Tibial artery (tissue), 4 donors: ENCODE measurements around the gene CHST1.

Source experiments
- DNase-seq, 2 donors: peaks; one replicate each; pipeline ENCODE4 v3.0.0-alpha.2; 2019
- H3K27ac ChIP-seq, 2 donors: fragments of 200-600 bp; sonication (generic) in 1 of 2; 1 replicate in 1 of 2; 2 replicates in 1 of 2; pipeline ENCODE4 v1.5.1; 2018 to 2019; ENCODE audit warnings: mild to moderate bottlenecking in 1 of 2
- H3K27me3 ChIP-seq, 2 donors: fragments of 200-600 bp; sonication (generic) in 1 of 2; one replicate each; pipeline versions ENCODE4 v1.5.1 to v1.6.0; 2016 to 2019
- H3K36me3 ChIP-seq, 3 donors: fragments of 200-600 bp; sonication (generic) in 2 of 3; one replicate each; pipeline ENCODE4 v1.5.1; 2016 to 2019; ENCODE audit warnings: mild to moderate bottlenecking in 2 of 3
- H3K4me1 ChIP-seq, 4 donors: fragments of 200-600 bp; sonication (generic) in 2 of 4; 1 replicate in 3 of 4; 2 replicates in 1 of 4; pipeline ENCODE4 v1.5.1; 2016 to 2019
- H3K4me3 ChIP-seq, 2 donors: fragments of 200-600 bp; sonication (generic) in 1 of 2; 1 replicate in 1 of 2; 2 replicates in 1 of 2; pipeline ENCODE4 v1.5.1; 2018 to 2019; ENCODE audit warnings: mild to moderate bottlenecking in 2 of 2
- H3K9me3 ChIP-seq, 3 donors: fragments of 200-600 bp; sonication (generic) in 1 of 3; one replicate each; pipeline ENCODE4 v1.5.1; 2016 to 2019
- intact Hi-C: fragments of 100-400 bp; cut with DNase I; formaldehyde crosslinking; loops from one replicate; pipeline ENCODE4 v1.15.0; 2023; ENCODE audit warnings: low total_unique reads
- TF ChIP-seq, protein P1 (sequence below), 2 experiments: fragments of 200-600 bp in 1 of 2; fragments of 450-650 bp in 1 of 2; IDR thresholded peaks; one replicate each; pipeline ENCODE4 v1.5.1; 2017 to 2019; ENCODE audit warnings: antibody characterized with exemption in 2 of 2, mild to moderate bottlenecking in 1 of 2, moderate library complexity in 1 of 2

Gene CHST1

DNA sequence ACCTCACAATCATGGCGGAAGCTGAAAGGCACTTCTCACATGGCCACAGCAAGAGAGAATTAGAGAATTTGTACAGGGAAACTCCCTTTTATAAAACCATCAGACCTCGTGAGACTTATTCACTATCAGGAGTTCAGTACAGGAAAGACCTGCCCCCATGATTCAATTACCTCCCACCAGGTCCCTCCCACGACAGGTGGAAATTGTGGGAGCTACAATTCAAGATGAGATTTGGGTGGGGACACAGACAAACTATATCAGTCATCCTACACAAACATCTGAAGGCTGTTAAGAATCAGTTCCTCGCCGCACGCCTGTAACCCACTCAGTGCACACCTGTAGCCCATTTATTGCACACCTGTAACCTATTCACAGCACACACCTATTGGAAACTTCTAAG is 39.8 kb downstream of the CHST1 start:
- Histone ChIP-seq H3K27ac (no peak overlapping the region), H3K27me3 (peaks cover 0 to 16% of the 10 kb centered on the region in 2 donors), H3K36me3 (no peaks in the 10 kb centered on the region), H3K4me1 (no peaks in the 10 kb centered on the region), H3K4me3 (no peak overlapping the region), H3K9me3 (peaks cover 0 to 8% (median 0%) of the 10 kb centered on the region in 3 donors)
- TF ChIP-seq, protein P1, sequence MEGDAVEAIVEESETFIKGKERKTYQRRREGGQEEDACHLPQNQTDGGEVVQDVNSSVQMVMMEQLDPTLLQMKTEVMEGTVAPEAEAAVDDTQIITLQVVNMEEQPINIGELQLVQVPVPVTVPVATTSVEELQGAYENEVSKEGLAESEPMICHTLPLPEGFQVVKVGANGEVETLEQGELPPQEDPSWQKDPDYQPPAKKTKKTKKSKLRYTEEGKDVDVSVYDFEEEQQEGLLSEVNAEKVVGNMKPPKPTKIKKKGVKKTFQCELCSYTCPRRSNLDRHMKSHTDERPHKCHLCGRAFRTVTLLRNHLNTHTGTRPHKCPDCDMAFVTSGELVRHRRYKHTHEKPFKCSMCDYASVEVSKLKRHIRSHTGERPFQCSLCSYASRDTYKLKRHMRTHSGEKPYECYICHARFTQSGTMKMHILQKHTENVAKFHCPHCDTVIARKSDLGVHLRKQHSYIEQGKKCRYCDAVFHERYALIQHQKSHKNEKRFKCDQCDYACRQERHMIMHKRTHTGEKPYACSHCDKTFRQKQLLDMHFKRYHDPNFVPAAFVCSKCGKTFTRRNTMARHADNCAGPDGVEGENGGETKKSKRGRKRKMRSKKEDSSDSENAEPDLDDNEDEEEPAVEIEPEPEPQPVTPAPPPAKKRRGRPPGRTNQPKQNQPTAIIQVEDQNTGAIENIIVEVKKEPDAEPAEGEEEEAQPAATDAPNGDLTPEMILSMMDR (IDR thresholded peaks at IDR 0.05): no peak
- no peak for DNase-seq
- intact Hi-C loops: no loop called here

DNA sequence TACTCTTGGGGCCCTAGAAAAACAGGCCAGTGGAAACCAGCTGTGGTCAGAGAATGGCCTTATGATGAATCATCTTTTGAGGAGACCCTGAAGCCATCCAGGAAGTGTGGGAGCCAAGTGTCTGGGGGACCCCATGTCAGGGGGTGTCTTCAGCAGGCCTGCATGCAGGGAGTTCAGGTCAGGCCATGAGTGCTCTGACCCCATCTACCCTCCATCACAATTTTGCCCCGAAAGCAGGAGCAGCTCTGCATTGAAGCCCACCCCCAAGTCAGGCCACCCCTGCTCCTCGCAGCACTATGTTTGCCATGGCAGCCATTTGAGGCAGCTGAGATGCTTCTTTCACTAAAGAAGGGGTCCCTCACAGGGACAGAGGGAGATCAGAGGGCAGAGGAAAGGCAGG is 41.3 kb downstream of the CHST1 start:
- intact Hi-C loops: no loop called here

DNA sequence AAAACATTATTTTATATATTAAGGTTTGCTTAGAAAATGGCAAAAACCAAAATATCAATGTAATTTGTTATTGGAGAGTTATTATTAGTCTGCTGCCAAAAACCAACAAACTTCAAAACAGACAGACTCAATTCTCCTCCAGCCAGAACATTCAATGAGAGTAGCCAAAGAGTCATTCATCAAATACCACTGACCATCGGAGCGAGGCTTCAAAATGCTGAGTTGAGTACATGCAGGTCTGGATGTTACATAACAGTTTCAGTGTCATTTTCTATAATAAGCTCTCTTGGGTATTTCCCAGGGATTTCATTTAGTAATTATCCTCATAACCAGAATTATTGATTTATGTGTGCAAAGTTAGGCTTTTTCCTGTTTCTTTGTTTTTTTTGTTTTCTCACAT is 42.6 kb downstream of the CHST1 start:
- peaks cover 0 to 18% of the 10 kb centered on the region in 2 donors for H3K27me3 ChIP-seq
- TF ChIP-seq, protein P1 (IDR thresholded peaks at IDR 0.05): no peak
- DNase-seq: no peak
- H3K9me3 ChIP-seq: peaks cover 0 to 9% (median 0%) of the 10 kb centered on the region in 3 donors
- intact Hi-C loops: no loop called here
- H3K4me1 ChIP-seq: no peaks in the 10 kb centered on the region
- H3K4me3 ChIP-seq: no peak overlapping the region
- no peaks in the 10 kb centered on the region for H3K36me3 ChIP-seq
- H3K27ac ChIP-seq: no peak overlapping the region

More for the DNA sequence above, 41.3 kb downstream of the CHST1 start:
- no peak overlapping the region for H3K4me3 ChIP-seq
- H3K9me3 ChIP-seq: peaks cover 0 to 9% (median 0%) of the 10 kb centered on the region in 3 donors
- DNase-seq: no peak
- no peaks in the 10 kb centered on the region for H3K36me3 ChIP-seq
- H3K4me1 ChIP-seq: no peaks in the 10 kb centered on the region
- H3K27ac ChIP-seq: no peak overlapping the region
- peaks cover 0 to 16% of the 10 kb centered on the region in 2 donors for H3K27me3 ChIP-seq
- TF ChIP-seq, protein P1 (IDR thresholded peaks at IDR 0.05): no peak

DNA sequence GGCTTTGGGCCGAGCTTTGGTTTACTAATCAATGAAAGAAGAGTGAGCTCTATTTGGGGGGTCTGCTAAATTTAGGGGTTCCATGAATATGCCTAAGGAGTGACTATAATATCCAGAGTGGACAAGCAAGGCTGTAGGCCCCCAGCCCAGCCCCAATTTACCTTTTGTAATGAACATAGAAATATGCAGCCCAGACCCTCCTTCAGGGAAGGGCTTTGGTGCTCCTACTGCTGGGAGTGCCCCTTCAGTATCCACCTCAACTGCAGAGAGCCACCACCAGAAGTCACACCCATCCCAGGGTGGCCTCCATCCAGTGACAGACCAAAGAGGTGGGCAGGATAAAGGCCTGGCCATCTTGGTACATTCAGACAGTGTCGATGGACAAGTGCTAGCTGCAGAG is 43.1 kb downstream of the CHST1 start:
- no peak for DNase-seq
- TF ChIP-seq, protein P1 (IDR thresholded peaks at IDR 0.05): no peak
- H3K9me3 ChIP-seq: peaks cover 0 to 9% (median 0%) of the 10 kb centered on the region in 3 donors
- H3K27ac ChIP-seq: no peak overlapping the region
- intact Hi-C loops: no loop called here
- H3K4me1 ChIP-seq: no peaks in the 10 kb centered on the region
- H3K4me3 ChIP-seq: no peak overlapping the region
- H3K27me3 ChIP-seq: peaks cover 0 to 18% of the 10 kb centered on the region in 2 donors
- H3K36me3 ChIP-seq: no peaks in the 10 kb centered on the region

DNA sequence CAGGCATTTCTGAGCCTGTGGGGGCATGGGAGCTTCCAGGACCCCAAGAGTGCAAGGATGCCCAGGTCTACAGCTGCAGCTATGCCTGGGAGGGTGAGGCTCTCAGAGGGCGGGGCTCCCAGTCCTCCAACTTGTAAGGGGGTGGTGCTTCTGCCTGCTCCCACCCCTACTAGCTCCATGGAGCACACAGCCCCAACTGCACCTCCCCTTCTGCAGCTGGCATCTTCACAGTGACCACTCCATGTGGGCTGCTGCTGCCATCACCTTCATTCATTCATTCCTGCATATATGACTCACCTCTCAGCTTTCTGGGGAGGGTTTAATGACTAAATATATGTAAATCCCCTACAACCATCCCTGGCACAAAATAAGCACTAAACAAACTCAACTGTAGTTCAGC is 43.8 kb downstream of the CHST1 start:
- intact Hi-C loops: no loop called here
- no peaks in the 10 kb centered on the region for H3K4me1 ChIP-seq

More for the DNA sequence above, 43.8 kb downstream of the CHST1 start:
- TF ChIP-seq, protein P1 (IDR thresholded peaks at IDR 0.05): no peak
- Histone ChIP-seq H3K36me3 (no peaks in the 10 kb centered on the region), H3K4me3 (no peak overlapping the region), H3K27ac (no peak overlapping the region), H3K27me3 (peaks cover 0 to 18% of the 10 kb centered on the region in 2 donors), H3K9me3 (peaks cover 0 to 9% (median 0%) of the 10 kb centered on the region in 3 donors)
- DNase-seq: no peak
